ENCODE results near the gene NID1.

- no peak for TF ChIP-seq POLR2A (IDR thresholded peaks at IDR 0.05)
- no peak for TF ChIP-seq CTCF (IDR thresholded peaks at IDR 0.05)
Observed at GRCh38 chr1:236000781-236001180, 64.1 kb downstream of the NID1 start.
